ENCODE data around the gene ING2.
A peak's percentile ranks its signal among the peaks of the same experiment; 100 is the strongest.

The ING2 gene

GRCh38 chr4:183493246-183493645 lies 11.6 kb upstream of the ING2 start:
- no peak overlapping the region for H3K4me3 ChIP-seq (ENCODE audit: low read length)
- DNase-seq (ENCODE audit: low read depth, low spot score) = no peak

GRCh38 chr4:183495184-183495583 lies 9.7 kb upstream of the ING2 start:
- no peak for DNase-seq (ENCODE audit: low read depth, low spot score)
- H3K4me3 ChIP-seq (ENCODE audit: low read length) = no peak overlapping the region

- DNase-seq (ENCODE audit: low read depth, low spot score) = peak; percentile 29
- no peak overlapping the region for H3K4me3 ChIP-seq (ENCODE audit: low read length)
These were observed 5.5 kb upstream of the ING2 start for GRCh38 chr4:183499389-183499788.

GRCh38 chr4:183499801-183500200 lies 5.1 kb upstream of the ING2 start:
- no peak for DNase-seq (ENCODE audit: low read depth, low spot score)
- no peak overlapping the region for H3K4me3 ChIP-seq (ENCODE audit: low read length)

DNA sequence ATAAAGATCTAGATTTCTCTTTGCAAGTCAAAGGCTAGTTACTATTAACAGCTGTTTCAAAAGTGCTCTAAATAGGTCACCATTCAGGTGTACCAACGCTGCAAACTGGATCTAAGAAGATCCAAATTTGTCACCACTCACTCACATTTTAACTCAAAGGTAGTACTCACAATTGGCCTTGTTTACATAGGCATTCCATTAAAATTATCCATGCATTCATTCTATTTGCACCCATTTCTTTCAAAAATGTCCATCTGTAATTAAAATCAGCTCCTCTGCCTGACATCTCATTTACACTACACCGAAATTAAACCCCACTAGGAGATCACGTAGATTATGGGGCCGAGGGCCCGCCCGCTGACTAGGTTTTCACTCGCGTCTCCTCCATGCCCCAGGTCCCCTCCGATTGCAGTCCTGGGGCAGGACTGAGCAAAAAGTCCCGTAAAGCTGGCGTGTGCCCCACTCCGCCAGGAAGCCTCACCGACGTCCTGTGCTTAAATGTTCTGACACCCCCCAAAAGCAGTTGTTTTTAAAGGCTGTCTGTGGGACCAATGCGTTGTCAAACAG lies 1.3 kb upstream of the ING2 start:
- DNase-seq (ENCODE audit: low read depth, low spot score) = peak; percentile 46

GRCh38 chr4:183504064-183504929 lies 561 bp upstream of the ING2 start:
- H3K4me3 ChIP-seq (ENCODE audit: low read length) = peak overlapping the region; percentile 89
- DNase-seq (ENCODE audit: low read depth, low spot score) = peak; percentile 94

More for the DNA sequence above, 1.3 kb upstream of the ING2 start:
- H3K4me3 ChIP-seq (ENCODE audit: low read length) = peak overlapping the region; percentile 89

DNA sequence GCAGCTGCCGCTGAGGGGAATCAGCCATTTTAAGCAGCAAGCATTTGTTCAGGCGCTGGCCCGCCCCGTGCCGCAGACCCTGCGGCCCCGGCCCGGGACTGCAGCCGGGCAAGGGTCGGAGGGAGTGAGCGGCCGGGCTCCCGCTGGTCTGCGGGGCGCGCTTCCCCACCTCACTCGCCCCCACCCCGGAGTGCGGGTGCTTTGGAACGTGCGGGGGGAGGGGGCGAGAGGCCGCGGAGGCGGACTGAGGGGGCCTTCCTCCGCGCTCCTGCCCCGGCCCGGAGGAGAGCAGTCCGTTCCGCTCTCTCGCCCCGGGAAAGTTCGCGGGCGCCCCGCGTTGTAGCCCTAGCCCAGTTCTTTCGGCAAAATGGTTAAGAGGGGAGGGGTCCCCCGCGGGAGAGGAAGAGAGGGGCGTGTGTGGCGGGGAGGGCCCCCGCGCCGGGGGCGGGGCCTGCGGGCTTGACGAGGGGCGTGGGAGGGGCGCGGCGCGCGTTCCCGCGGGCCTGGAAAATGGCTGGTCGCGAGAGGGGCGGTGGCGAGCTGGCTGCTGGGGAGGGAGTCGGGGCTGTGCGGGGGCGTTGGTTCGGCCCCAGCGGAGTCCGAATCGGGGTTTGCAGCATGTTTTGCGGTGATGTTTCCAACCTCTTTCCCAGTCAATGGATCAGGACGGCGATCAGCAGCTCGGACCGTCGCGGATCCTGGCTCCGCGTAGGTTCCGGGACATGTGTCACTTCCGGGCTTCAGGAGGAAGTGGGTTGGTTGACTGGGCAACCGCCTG lies 942 bp downstream of the ING2 start:
- peak overlapping the region; percentile 89 for H3K4me3 ChIP-seq (ENCODE audit: low read length)
- peak; percentile 75 for DNase-seq (ENCODE audit: low read depth, low spot score)

DNA sequence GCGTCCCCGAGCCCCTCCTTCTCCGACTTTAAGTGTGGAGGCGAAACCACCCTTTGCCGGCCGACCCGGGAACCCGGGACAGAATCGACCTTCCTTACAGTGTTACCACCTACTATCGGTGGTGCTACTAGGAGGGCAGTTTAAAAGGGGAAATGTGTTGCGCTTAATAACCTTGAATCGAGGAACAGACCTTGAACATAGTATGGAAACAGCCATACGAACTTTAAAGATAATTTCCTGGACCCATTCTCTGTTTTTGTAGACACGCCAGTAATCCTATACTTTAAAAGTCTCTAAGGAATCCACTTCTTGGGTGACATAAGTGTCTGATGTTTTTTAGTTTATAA lies 1.5 kb downstream of the ING2 start:
- no peak for DNase-seq (ENCODE audit: low read depth, low spot score)

DNA sequence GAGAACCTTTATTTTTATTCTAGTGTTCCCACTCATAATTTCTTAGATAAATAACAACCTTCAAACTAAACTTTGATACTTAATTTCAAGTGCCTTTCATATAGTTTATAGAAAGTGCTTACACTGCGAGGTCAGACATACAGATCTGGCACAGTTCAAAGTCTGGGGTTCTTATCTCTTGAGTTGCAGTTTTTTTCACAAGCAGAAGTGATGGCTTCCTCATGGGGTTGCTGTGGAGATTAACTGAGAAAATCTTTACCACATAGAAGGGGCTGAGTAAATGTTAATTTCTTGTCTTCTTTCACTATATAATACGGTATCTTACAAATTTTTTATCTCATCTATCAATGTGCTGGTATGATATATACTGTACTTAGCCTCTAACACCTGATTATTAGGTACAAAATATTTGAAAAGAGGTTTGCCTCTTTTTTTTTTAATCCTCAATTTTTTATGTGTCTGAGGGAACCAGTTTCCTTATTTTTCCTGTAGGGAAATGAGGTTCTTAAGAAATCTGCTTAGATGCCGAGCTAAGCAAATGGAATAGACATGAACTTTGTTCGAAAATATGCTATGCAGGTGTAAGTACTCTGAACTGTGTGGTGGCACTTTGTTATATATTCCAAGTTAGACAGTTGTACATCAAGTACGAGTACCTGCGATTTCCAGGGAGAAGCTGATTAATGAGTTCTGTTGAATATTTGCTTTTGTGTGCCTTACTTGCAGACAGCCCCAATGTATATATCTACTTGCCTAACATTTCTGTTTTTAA lies 3.3 kb downstream of the ING2 start:
- DNase-seq (ENCODE audit: low read depth, low spot score) = peak; percentile 54
- H3K4me3 ChIP-seq (ENCODE audit: low read length) = no peak overlapping the region

More for the DNA sequence above, 1.5 kb downstream of the ING2 start:
- peak overlapping the region; percentile 89 for H3K4me3 ChIP-seq (ENCODE audit: low read length)

DNA sequence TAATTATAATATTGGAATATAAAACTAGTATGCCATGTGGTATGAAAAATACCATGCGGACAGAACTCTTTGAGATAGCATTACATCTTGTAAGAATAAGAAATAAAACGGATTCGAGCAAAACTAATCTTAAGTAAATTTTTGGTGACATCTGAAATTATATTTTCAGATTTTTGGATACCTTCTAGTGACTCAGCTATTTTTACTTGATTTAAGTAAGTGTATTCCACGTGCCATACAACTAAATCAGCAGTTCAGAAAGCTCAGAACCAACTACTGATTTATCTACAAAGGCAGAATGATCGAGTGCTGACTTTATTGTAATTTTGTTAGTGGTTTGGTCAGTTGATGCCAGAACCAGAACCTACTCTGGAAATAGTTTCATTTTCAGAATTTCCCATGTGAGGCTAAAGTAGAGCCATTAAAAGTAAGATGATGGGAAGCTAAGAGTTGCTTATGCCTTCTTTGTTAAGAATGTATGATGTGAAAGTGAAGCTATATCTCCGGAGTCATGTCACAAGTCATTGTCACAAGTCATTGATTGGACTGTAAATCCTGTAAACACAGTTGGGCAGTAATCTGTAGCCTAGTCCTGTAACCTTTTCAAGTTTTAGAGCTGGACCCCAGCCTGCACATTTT lies 4.0 kb downstream of the ING2 start:
- no peak overlapping the region for H3K4me3 ChIP-seq (ENCODE audit: low read length)
- DNase-seq (ENCODE audit: low read depth, low spot score) = no peak

DNA sequence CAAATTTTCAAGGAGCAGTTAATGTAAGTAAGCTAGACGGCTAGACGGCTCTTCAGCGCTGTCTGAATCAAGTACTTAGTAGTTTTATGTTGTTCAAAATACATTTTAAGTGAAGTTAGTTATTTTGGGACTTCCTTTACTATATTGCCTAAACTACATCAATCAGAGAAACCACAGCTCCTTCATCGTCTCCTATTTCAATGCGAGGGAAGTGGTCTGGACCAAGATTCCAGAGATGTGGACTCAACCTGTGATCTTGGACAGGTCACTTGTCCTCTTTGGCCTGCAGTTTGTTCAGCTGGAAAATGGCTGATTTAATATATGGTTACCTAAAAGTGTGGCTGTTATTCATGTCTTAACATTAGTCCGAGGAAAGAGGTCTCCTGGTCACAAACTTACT lies 10.6 kb downstream of the ING2 start:
- H3K4me3 ChIP-seq (ENCODE audit: low read length) = no peak overlapping the region
- no peak for DNase-seq (ENCODE audit: low read depth, low spot score)

GRCh38 chr4:183517194-183517593 lies 12.3 kb downstream of the ING2 start:
- no peak overlapping the region for H3K4me3 ChIP-seq (ENCODE audit: low read length)
- no peak for DNase-seq (ENCODE audit: low read depth, low spot score)

DNA sequence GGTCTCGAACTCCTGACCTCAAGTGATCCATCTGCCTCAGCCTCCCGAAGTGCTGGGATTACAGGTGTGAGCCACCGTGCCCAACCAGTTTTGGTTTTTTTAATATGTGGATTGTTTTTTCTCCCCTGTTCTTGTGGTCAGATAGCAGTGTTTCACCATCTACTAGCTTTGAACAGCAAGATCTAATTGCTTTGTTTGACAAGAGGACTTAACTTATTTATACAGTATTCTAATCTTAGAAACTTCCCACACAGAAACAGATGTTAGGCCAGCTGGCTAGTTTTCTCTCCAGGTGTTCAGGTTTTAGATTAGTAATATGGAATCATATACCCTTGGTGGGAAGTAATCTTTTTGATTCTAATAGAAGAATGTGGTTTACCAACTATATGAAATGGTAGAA lies 12.9 kb downstream of the ING2 start:
- DNase-seq (ENCODE audit: low read depth, low spot score) = no peak
- no peak overlapping the region for H3K4me3 ChIP-seq (ENCODE audit: low read length)

- DNase-seq (ENCODE audit: low read depth, low spot score) = no peak
- no peak overlapping the region for H3K4me3 ChIP-seq (ENCODE audit: low read length)
These were observed 18.0 kb downstream of the ING2 start for GRCh38 chr4:183522821-183523220.

GRCh38 chr4:183527326-183527725 lies 22.5 kb downstream of the ING2 start:
- no peak for DNase-seq (ENCODE audit: low read depth, low spot score)

DNA sequence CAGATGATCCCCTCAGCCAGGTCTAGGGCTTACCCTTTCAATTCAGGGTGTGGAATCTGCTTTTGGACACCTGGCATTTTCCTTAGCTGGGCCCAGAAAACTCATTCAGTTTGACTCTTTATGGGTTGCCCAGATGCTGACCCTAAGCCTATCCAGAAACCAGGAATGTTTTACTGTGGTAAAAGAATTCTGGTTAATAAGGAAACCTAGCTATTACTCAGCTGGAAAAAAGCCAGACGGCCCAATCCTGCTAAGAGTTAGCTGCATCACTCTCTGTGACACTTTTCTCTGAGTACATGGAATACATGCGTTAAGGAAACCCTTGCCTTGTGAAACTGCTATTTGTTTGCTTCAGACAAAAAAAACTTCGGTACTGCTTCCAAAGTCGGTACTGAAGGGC lies 28.0 kb downstream of the ING2 start:
- no peak for DNase-seq (ENCODE audit: low read depth, low spot score)
- H3K4me3 ChIP-seq (ENCODE audit: low read length) = no peak overlapping the region

More at GRCh38 chr4:183527326-183527725, 22.5 kb downstream of the ING2 start:
- no peak overlapping the region for H3K4me3 ChIP-seq (ENCODE audit: low read length)

DNA sequence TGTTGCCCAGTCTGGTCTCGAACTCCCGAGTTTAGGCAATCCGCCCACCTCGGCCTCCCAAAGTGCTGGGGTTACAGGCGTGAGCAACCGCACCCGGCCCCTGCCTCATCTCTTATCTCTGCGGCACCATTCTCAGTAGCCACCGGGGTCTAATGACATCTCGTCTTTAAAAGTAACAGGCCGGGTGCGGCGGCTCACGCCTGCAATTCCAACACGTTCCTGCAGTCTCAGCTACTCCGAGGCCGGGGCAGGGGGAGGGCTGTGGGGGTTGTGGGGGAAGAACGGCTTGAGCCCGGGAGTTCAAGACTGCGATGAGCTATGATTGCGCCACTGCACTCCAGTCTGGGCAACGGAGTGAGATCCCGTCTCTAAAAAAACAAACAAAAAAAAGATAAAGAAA lies 28.8 kb downstream of the ING2 start:
- no peak overlapping the region for H3K4me3 ChIP-seq (ENCODE audit: low read length)
- DNase-seq (ENCODE audit: low read depth, low spot score) = no peak

DNA sequence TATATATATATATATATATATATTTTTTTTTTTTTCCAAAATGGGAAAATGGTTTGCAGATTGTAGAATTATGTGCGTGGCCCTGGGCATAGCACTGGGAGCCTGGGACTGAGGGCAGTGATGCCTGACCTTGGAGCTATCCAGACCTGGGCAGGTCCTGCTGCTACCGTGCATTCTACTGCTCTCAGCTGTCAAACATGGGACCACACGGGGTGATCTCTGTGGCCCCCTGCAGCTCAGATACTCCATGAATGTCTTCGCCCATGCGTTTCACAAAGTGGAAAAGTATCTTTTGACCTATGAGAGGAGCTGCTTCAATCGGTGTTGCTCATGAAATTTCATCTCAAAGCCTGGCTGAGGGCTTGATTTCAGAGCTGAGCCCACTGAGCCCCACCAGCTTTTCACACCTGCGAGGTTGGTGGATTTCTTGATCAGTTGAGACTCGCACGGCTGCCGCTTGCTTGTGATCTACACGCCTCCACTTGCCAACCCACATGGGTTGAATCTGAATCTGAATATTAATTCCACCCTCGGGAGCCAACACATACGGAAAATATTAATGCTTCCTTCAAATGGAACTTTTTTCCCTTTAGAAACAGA lies 35.7 kb downstream of the ING2 start:
- H3K4me3 ChIP-seq (ENCODE audit: low read length) = no peak overlapping the region
- DNase-seq (ENCODE audit: low read depth, low spot score) = no peak
